CD14-positive monocyte (primary cell): ENCODE results near the gene ATOX1. TPM values are rescaled to one million over a fixed set of nuclear protein-coding genes. Genes with fewer than 3 reads are reported as not detected.

ENCODE experiments used
- DNase-seq, 3 donors: peaks; one replicate each; pipeline ENCODE4 v3.0.0-alpha.2; 2011 to 2022
- H2AFZ ChIP-seq: 2 replicates; pipeline ENCODE4 v1.6.0; 2012; ENCODE audit warnings: mild to moderate bottlenecking, low read depth, low read length, inconsistent platforms; ENCODE audit not compliant: insufficient read depth, poor library complexity, severe bottlenecking
- H3K27ac ChIP-seq, 2 donors: 1 replicate in 1 of 2; 2 replicates in 1 of 2; pipeline ENCODE4 v1.5.1; 2012 to 2013; ENCODE audit warnings: low read length in 2 of 2, control low read depth in 1 of 2, inconsistent platforms in 1 of 2, low read depth in 1 of 2, mild to moderate bottlenecking in 1 of 2
- H3K27me3 ChIP-seq, 2 donors: one replicate each; pipeline versions ENCODE4 v1.6.0 to v1.6.1; 2011 to 2013; ENCODE audit warnings: low read length in 2 of 2; ENCODE audit not compliant: control insufficient read depth in 2 of 2, insufficient read depth in 2 of 2
- H3K36me3 ChIP-seq, 2 donors: replicated peaks in 1 of 2; 1 replicate in 1 of 2; 2 replicates in 1 of 2; pipeline versions ENCODE4 v1.5.1 to v1.6.1; 2012 to 2013; ENCODE audit warnings: low read length in 2 of 2, control low read depth in 1 of 2, inconsistent platforms in 1 of 2, mild to moderate bottlenecking in 1 of 2; ENCODE audit not compliant: insufficient read depth in 2 of 2, control insufficient read depth in 1 of 2
- H3K4me1 ChIP-seq, 2 donors: 1 replicate in 1 of 2; 2 replicates in 1 of 2; pipeline versions ENCODE4 v1.5.1 to v1.6.1; 2012 to 2013; ENCODE audit warnings: low read length in 2 of 2, control low read depth in 1 of 2, inconsistent platforms in 1 of 2, mild to moderate bottlenecking in 1 of 2, moderate library complexity in 1 of 2; ENCODE audit not compliant: insufficient read depth in 2 of 2, control insufficient read depth in 1 of 2
- H3K4me2 ChIP-seq: replicated peaks from 2 replicates; pipeline ENCODE3; 2012; ENCODE audit warnings: low read length, moderate library complexity, mild to moderate bottlenecking; ENCODE audit not compliant: poor library complexity, severe bottlenecking; ENCODE audit errors: extremely low read depth
- H3K4me3 ChIP-seq, 3 experiments: fragments of 200-600 bp in 1 of 3; sonication (generic) in 1 of 3; replicated peaks in 1 of 3; 1 replicate in 2 of 3; 2 replicates in 1 of 3; pipeline ENCODE4 v1.5.1; 2011 to 2013; ENCODE audit warnings: low read length in 3 of 3, mild to moderate bottlenecking in 3 of 3, control low read depth in 2 of 3, low read depth in 2 of 3, inconsistent platforms in 1 of 3, moderate library complexity in 1 of 3
- H3K79me2 ChIP-seq: 2 replicates; pipeline ENCODE4 v1.6.0; 2012; ENCODE audit warnings: mild to moderate bottlenecking, control low read depth, inconsistent platforms, low read length, moderate library complexity; ENCODE audit not compliant: insufficient read depth
- H3K9ac ChIP-seq: 2 replicates; pipeline ENCODE4 v1.6.0; 2017; ENCODE audit warnings: low read length, mild to moderate bottlenecking; ENCODE audit not compliant: insufficient read depth, poor library complexity, severe bottlenecking
- H3K9me3 ChIP-seq, 2 donors: replicated peaks in 1 of 2; 1 replicate in 1 of 2; 2 replicates in 1 of 2; pipeline versions ENCODE4 v1.5.1 to v1.6.1; 2012 to 2013; ENCODE audit warnings: low read length in 2 of 2, control low read depth in 1 of 2; ENCODE audit not compliant: control insufficient read depth in 1 of 2, insufficient read depth in 1 of 2
- H4K20me1 ChIP-seq: 2 replicates; pipeline ENCODE4 v1.6.0; 2012; ENCODE audit warnings: mild to moderate bottlenecking, low read length, control low read depth, moderate library complexity; ENCODE audit not compliant: insufficient read depth
- H3K27ac Mint-ChIP-seq, 7 donors: one replicate each; pipeline ENCODE4 v1.8.0; 2020; ENCODE audit warnings: mild to moderate bottlenecking in 7 of 7, mixed read lengths in 7 of 7, moderate library complexity in 6 of 7, inconsistent platforms in 2 of 7
- H3K27me3 Mint-ChIP-seq, 3 donors: one replicate each; pipeline ENCODE4 v1.8.0; 2021 to 2022; ENCODE audit warnings: low read depth in 3 of 3, mild to moderate bottlenecking in 3 of 3, mixed read lengths in 3 of 3, moderate library complexity in 3 of 3, inconsistent platforms in 1 of 3
- H3K36me3 Mint-ChIP-seq, 2 donors: one replicate each; pipeline ENCODE4 v1.8.0; 2020; ENCODE audit warnings: mixed read lengths in 2 of 2, inconsistent platforms in 1 of 2, mild to moderate bottlenecking in 1 of 2
- H3K4me1 Mint-ChIP-seq: one replicate; pipeline ENCODE4 v1.8.0; 2020; ENCODE audit warnings: mild to moderate bottlenecking, mixed read lengths
- H3K4me3 Mint-ChIP-seq, 2 donors: one replicate each; pipeline ENCODE4 v1.8.0; 2020; ENCODE audit warnings: mild to moderate bottlenecking in 2 of 2, mixed read lengths in 2 of 2, moderate library complexity in 1 of 2
- H3K9me3 Mint-ChIP-seq, 7 donors: one replicate each; pipeline ENCODE4 v1.8.0; 2020 to 2022; ENCODE audit warnings: mixed read lengths in 7 of 7, mild to moderate bottlenecking in 6 of 7, moderate library complexity in 6 of 7, inconsistent platforms in 2 of 7
- CTCF ChIP-seq: fragments of 200-600 bp; IDR thresholded peaks from one replicate; pipeline ENCODE4 v1.8.0; 2022; ENCODE audit warnings: antibody characterized with exemption, mild to moderate bottlenecking
- WGBS: methylation state at CpG from one replicate; pipeline ENCODE4 v1.1.5; 2013; ENCODE audit warnings: missing lambda C conversion rate; ENCODE audit not compliant: insufficient coverage; 5-methylcytosine and 5-hydroxymethylcytosine counted together
- intact Hi-C, 2 donors: fragments of 100-400 bp; cut with micrococcal nuclease; formaldehyde crosslinking; loops; one replicate each; pipeline versions ENCODE4 v1.15.0 to v1.15.1; 2023
- polyA plus RNA-seq, 3 donors: library from polyadenylated mRNA; depleted of rRNA in 1 of 3; unstranded in 2 of 3; stranded (reverse) in 1 of 3; fragments of 300-500 nt in 2 of 3; fragments of >200 nt in 1 of 3; fragmentation: Illumina TruSeq in 2 of 3; gene quantifications; 1 replicate in 2 of 3; 2 replicates in 1 of 3; pipeline ENCODE4 v1.2.3, GENCODE V29; 2012 to 2021

Gene ATOX1
- polyA plus RNA-seq, 3 donors, result 89.9 to 149 (median 148) TPM

GRCh38 chr5:151734064-151734408, 24.4 kb downstream of the ATOX1 start:
- peaks cover 6 to 13% of the 10 kb centered on the region in 2 donors for H3K9me3 ChIP-seq
- H3K4me1 Mint-ChIP-seq, result no peaks in the 10 kb centered on the region
- no peaks in the 10 kb centered on the region for H4K20me1 ChIP-seq
- no peaks in the 10 kb centered on the region for H3K27me3 Mint-ChIP-seq
- DNase-seq, result no peak
- WGBS, result 100% methylated on average over 2 of the region's 3 CpGs
- no peak overlapping the region for H3K9ac ChIP-seq
- H3K27me3 ChIP-seq, result no peaks in the 10 kb centered on the region
- intact Hi-C loops, result no loop called here
- H3K27ac Mint-ChIP-seq, result no peak overlapping the region
- peaks cover 6 to 13% (median 10%) of the 10 kb centered on the region in 7 donors for H3K9me3 Mint-ChIP-seq
- no peak overlapping the region for H3K4me2 ChIP-seq
- peaks cover 55 to 64% of the 10 kb centered on the region in 2 donors for H3K36me3 Mint-ChIP-seq
- H3K4me3 Mint-ChIP-seq, result no peak overlapping the region
- H3K4me3 ChIP-seq, result no peak overlapping the region
- no peak overlapping the region for H3K27ac ChIP-seq
- no peaks in the 10 kb centered on the region for H3K79me2 ChIP-seq
- peaks cover 14 to 60% of the 10 kb centered on the region in 2 donors for H3K36me3 ChIP-seq
- no peaks in the 10 kb centered on the region for H3K4me1 ChIP-seq
- TF ChIP-seq CTCF, result no peak
- no peak overlapping the region for H2AFZ ChIP-seq

- no peaks in the 10 kb centered on the region for H3K27me3 ChIP-seq
- no peaks in the 10 kb centered on the region for H3K79me2 ChIP-seq
- peaks cover 6 to 13% (median 10%) of the 10 kb centered on the region in 7 donors for H3K9me3 Mint-ChIP-seq
- H3K27ac ChIP-seq, result no peak overlapping the region
- H3K4me2 ChIP-seq, result no peak overlapping the region
- no peak for DNase-seq
- peaks cover 51 to 61% of the 10 kb centered on the region in 2 donors for H3K36me3 Mint-ChIP-seq
- H3K27me3 Mint-ChIP-seq, result no peaks in the 10 kb centered on the region
- no peaks in the 10 kb centered on the region for H3K4me1 Mint-ChIP-seq
- H3K27ac Mint-ChIP-seq, result no peak overlapping the region
- 100% methylated on average over 3 of the region's 9 CpGs for WGBS
- H3K9ac ChIP-seq, result no peak overlapping the region
- H3K36me3 ChIP-seq, result peaks cover 14 to 57% of the 10 kb centered on the region in 2 donors
- intact Hi-C loops, result no loop called here
- no peaks in the 10 kb centered on the region for H4K20me1 ChIP-seq
- no peak overlapping the region for H2AFZ ChIP-seq
- no peak for TF ChIP-seq CTCF
- no peaks in the 10 kb centered on the region for H3K4me1 ChIP-seq
- no peak overlapping the region for H3K4me3 ChIP-seq
- no peak overlapping the region for H3K4me3 Mint-ChIP-seq
- H3K9me3 ChIP-seq, result peaks cover 6 to 13% of the 10 kb centered on the region in 2 donors
Measured at GRCh38 chr5:151733358-151734063, 24.9 kb downstream of the ATOX1 start.
